GM23338 (cell line): ENCODE measurements around the gene MCTP1. TPM values are rescaled to one million over a fixed set of nuclear protein-coding genes. Genes with fewer than 3 reads are reported as not detected.

Experiments used
- ATAC-seq: fragments of 200-7000 bp; cut with Tn5 transposase; 3 replicates; pipeline ENCODE4 v1.9.1; 2020
- DNase-seq: peaks from one replicate; pipeline ENCODE4 v3.0.0-alpha.2; 2015; ENCODE audit warnings: low spot score
- H2AFZ ChIP-seq: fragments of 200-600 bp; sonication (generic); 2 replicates; pipeline ENCODE4 v1.8.0; 2016; ENCODE audit warnings: antibody characterized with exemption, mild to moderate bottlenecking, moderate library complexity
- H3F3A ChIP-seq: fragments of 200-600 bp; sonication (generic); replicated peaks from 2 replicates; pipeline ENCODE4 v1.8.0; 2017; ENCODE audit warnings: antibody characterized with exemption, mixed run types, low read depth
- H3K27ac ChIP-seq: fragments of 200-600 bp; sonication (generic); 2 replicates; pipeline ENCODE4 v1.6.1; 2016; ENCODE audit warnings: low read depth
- H3K27me3 ChIP-seq: fragments of 200-600 bp; sonication (generic); 2 replicates; pipeline ENCODE4 v1.8.0; 2016; ENCODE audit warnings: mild to moderate bottlenecking, mixed run types, moderate library complexity; ENCODE audit not compliant: insufficient read depth
- H3K36me3 ChIP-seq: fragments of 200-600 bp; sonication (generic); 2 replicates; pipeline ENCODE4 v1.8.0; 2016; ENCODE audit warnings: mild to moderate bottlenecking; ENCODE audit not compliant: insufficient read depth
- H3K4me1 ChIP-seq: fragments of 200-600 bp; sonication (generic); 2 replicates; pipeline ENCODE4 v1.8.0; 2016; ENCODE audit warnings: mild to moderate bottlenecking, moderate library complexity; ENCODE audit not compliant: insufficient read depth
- H3K4me2 ChIP-seq: fragments of 200-600 bp; sonication (generic); 2 replicates; pipeline ENCODE4 v1.7.1; 2017; ENCODE audit warnings: mixed run types
- H3K4me3 ChIP-seq: fragments of 200-600 bp; sonication (generic); 2 replicates; pipeline ENCODE4 v1.6.1; 2016; ENCODE audit warnings: mixed run types
- H3K79me2 ChIP-seq: fragments of 200-600 bp; sonication (generic); replicated peaks from 2 replicates; pipeline ENCODE4 v1.8.0; 2017; ENCODE audit warnings: mild to moderate bottlenecking; ENCODE audit not compliant: insufficient read depth
- H3K9me2 ChIP-seq: fragments of 200-600 bp; sonication (generic); 2 replicates; pipeline ENCODE4 v1.8.0; 2017; ENCODE audit not compliant: insufficient read depth
- H4K20me1 ChIP-seq: fragments of 200-600 bp; sonication (generic); replicated peaks from 2 replicates; pipeline ENCODE4 v1.8.0; 2017; ENCODE audit warnings: mild to moderate bottlenecking; ENCODE audit not compliant: insufficient read depth
- H3K27ac Mint-ChIP-seq: 2 replicates; pipeline ENCODE4 v1.8.0; 2020; ENCODE audit warnings: inconsistent platforms, mild to moderate bottlenecking, moderate library complexity, mixed read lengths
- H3K27me3 Mint-ChIP-seq: 3 replicates; pipeline ENCODE4 v1.8.0; 2022; ENCODE audit warnings: low read depth, mild to moderate bottlenecking, moderate library complexity, mixed read lengths, inconsistent platforms; ENCODE audit not compliant: insufficient read depth, poor library complexity
- H3K36me3 Mint-ChIP-seq: 3 replicates; pipeline ENCODE4 v1.8.0; 2021; ENCODE audit warnings: low read depth, mild to moderate bottlenecking, inconsistent platforms, moderate library complexity, mixed read lengths
- H3K4me1 Mint-ChIP-seq: 3 replicates; pipeline ENCODE4 v1.8.0; 2020; ENCODE audit warnings: mild to moderate bottlenecking, inconsistent platforms, mixed read lengths
- H3K4me3 Mint-ChIP-seq: 3 replicates; pipeline ENCODE4 v1.8.0; 2021; ENCODE audit warnings: moderate library complexity, mild to moderate bottlenecking, inconsistent platforms, mixed read lengths
- H3K9me3 Mint-ChIP-seq: 3 replicates; pipeline ENCODE4 v1.8.0; 2020; ENCODE audit warnings: moderate library complexity, mild to moderate bottlenecking, inconsistent platforms, mixed read lengths
- CREB1 ChIP-seq: fragments of 250-450 bp; sonication (Bioruptor Pico); IDR thresholded peaks from 2 replicates; pipeline ENCODE4 v1.5.0; 2020; ENCODE audit warnings: low read depth, mild to moderate bottlenecking, moderate library complexity
- CTCF ChIP-seq, 2 experiments: fragments of 200-600 bp in 1 of 2; sonication (generic) in 1 of 2; conservative IDR thresholded peaks; 2 replicates each; pipeline versions ENCODE4 v1.5.1 to v1.6.1; 2016 to 2017; ENCODE audit warnings: antibody characterized with exemption in 2 of 2, low read depth in 2 of 2, mild to moderate bottlenecking in 2 of 2, moderate library complexity in 1 of 2
- ETS1 ChIP-seq: IDR thresholded peaks from 2 replicates; pipeline ENCODE4 v1.6.1; 2016; ENCODE audit warnings: antibody characterized with exemption
- EZH2 ChIP-seq: fragments of 200-600 bp; sonication (generic); IDR thresholded peaks from one replicate; pipeline ENCODE4 v1.8.0; 2017; ENCODE audit warnings: antibody characterized with exemption, mild to moderate bottlenecking, low read depth; ENCODE audit not compliant: unreplicated experiment
- EZH2phosphoT487 ChIP-seq: fragments of 200-600 bp; sonication (generic); IDR thresholded peaks from one replicate; pipeline ENCODE4 v1.8.1; 2018; ENCODE audit warnings: antibody characterized with exemption; ENCODE audit not compliant: unreplicated experiment
- JUNB ChIP-seq: IDR thresholded peaks from one replicate; pipeline ENCODE4 v1.6.1; 2016; ENCODE audit warnings: antibody characterized with exemption; ENCODE audit not compliant: unreplicated experiment
- NANOG ChIP-seq: IDR thresholded peaks from 2 replicates; pipeline ENCODE4 v1.6.1; 2016; ENCODE audit warnings: antibody characterized with exemption, borderline replicate concordance
- POLR2AphosphoS5 ChIP-seq: IDR thresholded peaks from 2 replicates; pipeline ENCODE4 v1.6.1; 2016; ENCODE audit warnings: antibody characterized with exemption, low read depth
- STAT1 ChIP-seq: IDR thresholded peaks from one replicate; pipeline ENCODE4 v1.6.1; 2016; ENCODE audit warnings: antibody characterized with exemption; ENCODE audit not compliant: unreplicated experiment
- ZNF114 ChIP-seq: fragments of 250-450 bp; sonication (Bioruptor Pico); IDR thresholded peaks from 2 replicates; pipeline ENCODE4 v1.5.0; 2020; ENCODE audit warnings: mild to moderate bottlenecking, moderate library complexity
- ZNF331 ChIP-seq: fragments of 250-450 bp; sonication (Bioruptor Pico); IDR thresholded peaks from 2 replicates; pipeline ENCODE4 v1.5.0; 2020; ENCODE audit warnings: low read depth, mild to moderate bottlenecking, moderate library complexity
- ZNF462 ChIP-seq: fragments of 250-450 bp; sonication (Bioruptor Pico); IDR thresholded peaks from 2 replicates; pipeline ENCODE4 v1.5.0; 2020; ENCODE audit warnings: mild to moderate bottlenecking, moderate library complexity
- polyA plus RNA-seq: library from polyadenylated mRNA; unstranded; fragments of >200 nt; fragmentation: Nextera tagmentation; extraction: Ambion mirVana; gene quantifications from 2 replicates; pipeline ENCODE4 v1.2.1, GENCODE V29; 2016
- total RNA-seq: library from RNA; depleted of rRNA; stranded (reverse); fragments of >200 nt; shearing (Covaris generic); gene quantifications from 2 replicates; pipeline ENCODE4 v1.2.3, GENCODE V29; 2014
- TF ChIP-seq, protein P1 (sequence below): IDR thresholded peaks from one replicate; pipeline ENCODE4 v1.6.1; 2018; ENCODE audit warnings: antibody characterized with exemption; ENCODE audit not compliant: unreplicated experiment

MCTP1 gene
- total and polyA plus RNA-seq, 2 experiments from 2014 or later = 3.7 to 4.2 TPM

- Histone ChIP-seq H3K79me2 (no peaks in the 10 kb centered on the region), H3K9me2 (no peaks in the 10 kb centered on the region), H3K4me2 (no peak overlapping the region), H3K27me3 (no peaks in the 10 kb centered on the region), H3K36me3 (no peaks in the 10 kb centered on the region), H4K20me1 (no peaks in the 10 kb centered on the region), H3K27ac (no peak overlapping the region), H3K4me1 (peaks cover 4% of the 10 kb centered on the region; the same call in 1 of the 2 replicates), H3K4me3 (no peak overlapping the region), H2AFZ (no peak overlapping the region), H3F3A (no peaks in the 10 kb centered on the region)
- Mint-ChIP-seq H3K9me3 (no peaks in the 10 kb centered on the region), H3K27me3 (no peaks in the 10 kb centered on the region), H3K27ac (no peak overlapping the region), H3K4me3 (no peak overlapping the region), H3K36me3 (no peaks in the 10 kb centered on the region), H3K4me1 (peaks cover 17% of the 10 kb centered on the region)
- no peak for ATAC-seq
- TF ChIP-seq STAT1 (no peak), ZNF114 (no peak), CTCF (conservative IDR thresholded peaks at IDR 0.05; ENCODE audit: low read depth in 2 of 2) (no peak), POLR2AphosphoS5 (no peak), ETS1 (no peak), NANOG (no peak), JUNB (no peak), EZH2phosphoT487 (no peak), ZNF462 (CRISPR knock-in tag) (no peak), CREB1 (CRISPR knock-in tag) (no peak), ZNF331 (CRISPR knock-in tag) (no peak), EZH2 (no peak)
- TF ChIP-seq, protein P1, sequence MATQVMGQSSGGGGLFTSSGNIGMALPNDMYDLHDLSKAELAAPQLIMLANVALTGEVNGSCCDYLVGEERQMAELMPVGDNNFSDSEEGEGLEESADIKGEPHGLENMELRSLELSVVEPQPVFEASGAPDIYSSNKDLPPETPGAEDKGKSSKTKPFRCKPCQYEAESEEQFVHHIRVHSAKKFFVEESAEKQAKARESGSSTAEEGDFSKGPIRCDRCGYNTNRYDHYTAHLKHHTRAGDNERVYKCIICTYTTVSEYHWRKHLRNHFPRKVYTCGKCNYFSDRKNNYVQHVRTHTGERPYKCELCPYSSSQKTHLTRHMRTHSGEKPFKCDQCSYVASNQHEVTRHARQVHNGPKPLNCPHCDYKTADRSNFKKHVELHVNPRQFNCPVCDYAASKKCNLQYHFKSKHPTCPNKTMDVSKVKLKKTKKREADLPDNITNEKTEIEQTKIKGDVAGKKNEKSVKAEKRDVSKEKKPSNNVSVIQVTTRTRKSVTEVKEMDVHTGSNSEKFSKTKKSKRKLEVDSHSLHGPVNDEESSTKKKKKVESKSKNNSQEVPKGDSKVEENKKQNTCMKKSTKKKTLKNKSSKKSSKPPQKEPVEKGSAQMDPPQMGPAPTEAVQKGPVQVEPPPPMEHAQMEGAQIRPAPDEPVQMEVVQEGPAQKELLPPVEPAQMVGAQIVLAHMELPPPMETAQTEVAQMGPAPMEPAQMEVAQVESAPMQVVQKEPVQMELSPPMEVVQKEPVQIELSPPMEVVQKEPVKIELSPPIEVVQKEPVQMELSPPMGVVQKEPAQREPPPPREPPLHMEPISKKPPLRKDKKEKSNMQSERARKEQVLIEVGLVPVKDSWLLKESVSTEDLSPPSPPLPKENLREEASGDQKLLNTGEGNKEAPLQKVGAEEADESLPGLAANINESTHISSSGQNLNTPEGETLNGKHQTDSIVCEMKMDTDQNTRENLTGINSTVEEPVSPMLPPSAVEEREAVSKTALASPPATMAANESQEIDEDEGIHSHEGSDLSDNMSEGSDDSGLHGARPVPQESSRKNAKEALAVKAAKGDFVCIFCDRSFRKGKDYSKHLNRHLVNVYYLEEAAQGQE = no peak
- no peak for DNase-seq
Observed at GRCh38 chr5:95222836-95223235, 62.1 kb downstream of the MCTP1 start.
